GM12873 (cell line): ENCODE results near the gene MAPKAP1.

Experiments used
- TF ChIP-seq, protein P1 (sequence below): IDR thresholded peaks from 2 replicates; pipeline ENCODE4 v1.5.1; 2012; ENCODE audit warnings: low read depth, mild to moderate bottlenecking, moderate library complexity, low read length, control low read depth; ENCODE audit not compliant: insufficient read depth; ENCODE audit errors: missing control alignments

Gene MAPKAP1

DNA sequence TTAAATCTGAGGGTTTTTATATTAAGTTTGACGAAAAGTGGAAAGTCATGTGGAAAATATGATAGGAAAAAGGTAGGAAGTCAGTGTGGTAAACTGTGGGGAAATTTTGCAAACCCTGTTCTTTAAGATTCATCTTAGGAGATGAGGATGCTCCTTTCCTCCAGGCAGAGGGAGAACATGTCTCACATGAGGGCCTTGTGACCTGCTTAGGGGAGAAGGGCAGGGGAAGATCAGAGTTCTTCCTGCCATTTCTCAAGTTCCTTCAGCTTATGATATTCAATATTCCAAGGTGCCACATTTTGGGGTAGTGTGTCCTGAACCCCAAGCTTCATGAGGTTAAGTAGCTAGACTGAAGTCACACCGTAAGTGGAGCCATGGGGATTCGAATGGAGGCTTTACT is 53.7 kb downstream of the MAPKAP1 start:
- TF ChIP-seq, protein P1, sequence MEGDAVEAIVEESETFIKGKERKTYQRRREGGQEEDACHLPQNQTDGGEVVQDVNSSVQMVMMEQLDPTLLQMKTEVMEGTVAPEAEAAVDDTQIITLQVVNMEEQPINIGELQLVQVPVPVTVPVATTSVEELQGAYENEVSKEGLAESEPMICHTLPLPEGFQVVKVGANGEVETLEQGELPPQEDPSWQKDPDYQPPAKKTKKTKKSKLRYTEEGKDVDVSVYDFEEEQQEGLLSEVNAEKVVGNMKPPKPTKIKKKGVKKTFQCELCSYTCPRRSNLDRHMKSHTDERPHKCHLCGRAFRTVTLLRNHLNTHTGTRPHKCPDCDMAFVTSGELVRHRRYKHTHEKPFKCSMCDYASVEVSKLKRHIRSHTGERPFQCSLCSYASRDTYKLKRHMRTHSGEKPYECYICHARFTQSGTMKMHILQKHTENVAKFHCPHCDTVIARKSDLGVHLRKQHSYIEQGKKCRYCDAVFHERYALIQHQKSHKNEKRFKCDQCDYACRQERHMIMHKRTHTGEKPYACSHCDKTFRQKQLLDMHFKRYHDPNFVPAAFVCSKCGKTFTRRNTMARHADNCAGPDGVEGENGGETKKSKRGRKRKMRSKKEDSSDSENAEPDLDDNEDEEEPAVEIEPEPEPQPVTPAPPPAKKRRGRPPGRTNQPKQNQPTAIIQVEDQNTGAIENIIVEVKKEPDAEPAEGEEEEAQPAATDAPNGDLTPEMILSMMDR = no peak

DNA sequence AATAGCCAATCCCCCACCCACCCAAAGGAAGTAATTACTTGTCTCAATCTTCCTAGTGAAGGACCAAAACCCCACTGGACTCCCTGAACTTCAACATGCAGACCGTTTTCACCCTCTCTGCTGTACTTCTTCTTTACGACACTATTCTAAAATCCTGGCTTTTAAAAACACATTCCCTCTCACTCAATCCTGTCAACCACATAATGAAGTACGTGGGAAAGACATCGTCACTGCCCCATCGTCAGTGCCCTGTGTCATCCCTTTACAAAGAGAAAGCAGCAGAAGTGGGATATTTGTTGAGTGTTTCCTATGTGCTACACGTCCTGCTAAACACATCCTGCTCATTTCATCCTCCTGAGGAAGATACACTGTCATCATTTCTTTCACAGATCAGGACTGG is 54.2 kb downstream of the MAPKAP1 start:
- TF ChIP-seq, protein P1 = no peak

DNA sequence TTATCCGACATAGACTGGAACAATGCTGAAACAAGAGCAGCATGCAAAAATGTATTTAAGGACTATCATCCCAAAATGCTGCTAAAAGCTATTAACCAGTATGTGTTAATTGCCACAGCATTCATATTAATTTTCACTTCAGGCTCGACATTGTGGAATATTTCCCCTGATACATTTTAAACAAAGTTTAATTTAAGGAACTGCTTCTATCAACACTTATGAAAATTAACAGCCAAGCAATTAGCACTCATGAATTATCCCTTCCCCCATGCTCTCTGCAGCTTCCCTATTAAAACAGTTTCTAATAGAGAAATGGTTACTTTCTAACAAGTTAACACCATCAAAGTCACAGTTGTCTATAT is 54.8 kb downstream of the MAPKAP1 start:
- TF ChIP-seq, protein P1 = no peak

DNA sequence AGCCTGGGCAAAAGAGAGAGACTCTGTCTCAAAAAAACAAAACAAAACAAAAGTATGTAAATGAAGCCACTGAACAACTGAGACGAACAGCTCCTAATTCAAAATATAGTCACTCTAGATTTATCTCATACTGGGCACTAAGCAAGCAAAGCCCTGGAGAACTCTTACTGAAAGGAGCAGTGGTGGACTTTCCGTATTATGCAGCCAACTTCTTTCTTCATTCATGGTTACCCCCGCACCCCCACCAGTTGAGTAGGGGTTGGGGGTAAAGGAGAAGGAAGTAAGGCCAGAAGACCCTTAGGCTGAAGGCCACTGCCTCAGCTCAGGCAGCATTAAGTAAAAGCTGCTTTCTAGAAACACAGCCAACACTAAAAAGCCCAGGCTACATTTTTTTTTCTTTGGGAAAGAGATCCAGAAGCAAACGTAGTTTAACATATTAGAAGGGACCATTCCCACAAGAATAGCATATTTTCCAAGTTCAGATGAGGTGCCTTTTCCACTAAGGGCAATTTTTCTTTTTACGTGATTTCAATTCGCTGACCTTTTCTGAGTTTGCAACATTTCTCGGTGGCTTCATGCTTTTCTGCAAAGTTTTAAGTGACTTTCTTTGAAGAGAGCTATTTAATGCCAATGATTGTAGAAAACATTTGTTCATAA is 55.3 kb downstream of the MAPKAP1 start:
- TF ChIP-seq, protein P1 = no peak

DNA sequence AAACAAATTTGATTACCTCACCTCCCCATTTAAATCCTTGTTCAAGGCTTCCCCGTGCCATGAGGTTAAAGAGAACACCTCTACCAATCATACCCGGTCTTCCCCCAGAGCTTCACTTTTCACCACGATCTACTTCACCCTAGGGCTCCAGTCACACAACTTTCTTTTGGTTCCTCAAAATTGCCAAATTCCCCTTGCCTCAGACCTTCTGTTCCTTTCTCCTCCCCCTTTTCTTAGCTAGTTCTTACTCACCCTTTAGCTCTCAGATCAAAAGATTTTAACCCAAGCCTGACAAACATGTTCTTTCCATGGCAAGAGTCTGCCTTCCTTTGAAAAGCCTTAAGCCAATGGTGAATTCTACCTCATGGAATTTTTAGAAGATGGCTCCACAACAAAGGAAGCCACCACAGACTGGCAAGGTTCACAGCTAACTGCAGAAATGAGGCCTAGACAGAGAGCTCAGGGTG is 56.7 kb downstream of the MAPKAP1 start:
- TF ChIP-seq, protein P1 = no peak

DNA sequence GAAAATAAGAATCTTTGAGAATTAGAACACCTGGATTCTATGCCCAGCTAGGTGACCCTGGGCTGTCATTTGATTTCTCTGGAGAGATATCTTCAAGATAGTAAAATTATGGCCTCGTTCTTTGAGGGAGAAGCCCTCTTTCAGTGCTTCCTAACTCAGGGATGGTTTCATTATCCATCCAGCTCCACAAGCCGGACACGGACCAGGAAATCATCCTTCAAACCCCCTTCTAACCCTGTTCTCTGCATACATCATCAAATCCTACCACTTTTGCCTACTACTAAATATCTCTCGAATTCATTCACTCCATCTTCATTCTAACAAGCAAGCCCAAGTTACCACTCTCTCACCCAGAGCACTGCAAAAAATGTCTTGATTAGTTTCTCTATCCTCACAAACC is 57.2 kb downstream of the MAPKAP1 start:
- TF ChIP-seq, protein P1 = no peak

DNA sequence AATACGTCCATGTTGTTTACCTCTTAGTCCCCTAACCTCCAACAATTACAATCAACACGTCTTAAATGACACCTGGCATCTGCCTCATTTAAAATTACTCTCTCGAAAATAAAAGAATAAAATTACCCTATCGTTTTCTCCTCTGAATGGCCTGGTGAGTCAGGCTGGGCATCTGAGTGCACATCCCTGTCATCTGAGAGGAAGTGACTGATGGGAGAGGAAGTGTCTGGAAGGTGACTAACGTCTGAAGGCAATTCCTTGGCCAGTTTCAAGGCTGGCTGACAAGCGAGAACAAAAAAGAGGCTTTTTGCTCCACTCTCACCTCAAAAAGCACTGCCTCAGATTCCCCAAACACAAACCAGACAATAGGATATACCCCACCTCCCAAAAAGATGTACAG is 57.7 kb downstream of the MAPKAP1 start:
- TF ChIP-seq, protein P1 = no peak

DNA sequence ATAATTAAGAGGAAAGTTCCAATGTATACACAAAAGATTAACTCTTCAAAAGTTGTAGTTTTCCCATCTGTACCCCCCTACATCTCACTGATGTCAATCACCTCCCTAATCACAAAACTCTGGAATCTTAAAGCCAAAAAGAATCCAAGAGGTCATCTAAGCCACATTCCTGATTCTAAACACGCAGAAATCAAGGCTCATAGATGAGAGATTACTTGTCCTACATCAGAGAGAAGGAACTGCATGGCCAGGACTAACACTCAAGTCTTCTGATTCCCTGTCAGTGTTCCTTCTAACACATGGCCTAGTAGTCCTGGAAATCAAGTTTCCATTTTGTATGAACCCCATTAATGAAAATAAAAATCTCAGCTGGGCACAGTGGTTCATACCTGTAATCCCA is 58.7 kb downstream of the MAPKAP1 start:
- TF ChIP-seq, protein P1 = no peak
